Lower lobe of right lung (tissue), 2 donors: Measurements from ENCODE around the gene C19orf12. TPM values are rescaled to one million over a fixed set of nuclear protein-coding genes. Genes with fewer than 3 reads are reported as not detected.

ENCODE experiments used
- ATAC-seq, 2 donors: fragments of 200-7000 bp; cut with Tn5 transposase; one replicate each; pipeline ENCODE4 v1.9.1; 2020 to 2022; ENCODE audit warnings: mild to moderate bottlenecking in 2 of 2, moderate library complexity in 2 of 2
- DNase-seq: peaks from one replicate; pipeline ENCODE4 v3.0.0-alpha.2; 2020
- H3K27ac ChIP-seq: fragments of 200-600 bp; one replicate; pipeline ENCODE4 v1.8.0; 2022
- H3K27me3 ChIP-seq: fragments of 200-600 bp; one replicate; pipeline ENCODE4 v1.8.0; 2022; ENCODE audit warnings: low read depth
- H3K36me3 ChIP-seq: fragments of 200-600 bp; one replicate; pipeline ENCODE4 v1.8.0; 2022; ENCODE audit warnings: mild to moderate bottlenecking
- H3K4me1 ChIP-seq: fragments of 200-600 bp; one replicate; pipeline ENCODE4 v1.8.0; 2022
- H3K4me3 ChIP-seq: fragments of 200-600 bp; one replicate; pipeline ENCODE4 v1.8.0; 2022; ENCODE audit warnings: mild to moderate bottlenecking
- H3K9me3 ChIP-seq: fragments of 200-600 bp; one replicate; pipeline ENCODE4 v1.8.0; 2022
- CTCF ChIP-seq: fragments of 200-600 bp; IDR thresholded peaks from one replicate; pipeline ENCODE4 v1.8.0; 2022; ENCODE audit warnings: antibody characterized with exemption, mild to moderate bottlenecking
- intact Hi-C: fragments of 100-400 bp; cut with DNase I; formaldehyde crosslinking; loops from one replicate; pipeline ENCODE4 v1.11.0; 2022
- total RNA-seq: library from RNA; stranded (reverse); fragmentation: NEBNext Ultra II Directional; extraction: Animal tissue kit (Norgen Biotek cat#: 25700); gene quantifications from one replicate; pipeline ENCODE4 v1.2.1, GENCODE V29; 2021
- donor health status: DM: no; HTN: yes; CAD: no; lungs with severe emphysema.

C19orf12 gene
- total RNA-seq, 1 donor from 2014 or later: 19.2 TPM

GRCh38 chr19:29677001-29677817, 37.9 kb downstream of the C19orf12 start:
- no peak for DNase-seq
- Histone ChIP-seq H3K36me3 (peaks cover 43% of the 10 kb centered on the region), H3K27me3 (no peaks in the 10 kb centered on the region), H3K9me3 (no peaks in the 10 kb centered on the region), H3K4me1 (peaks cover 84% of the 10 kb centered on the region), H3K27ac (peak overlapping the region; percentile 68), H3K4me3 (no peak overlapping the region)
- no peak for ATAC-seq
- no peak for TF ChIP-seq CTCF
- intact Hi-C loops: no loop called here

- intact Hi-C loops: no loop called here
- peak; percentile 49 to 67 for ATAC-seq
- H3K4me3 ChIP-seq: no peak overlapping the region
- TF ChIP-seq CTCF: no peak
- no peaks in the 10 kb centered on the region for H3K27me3 ChIP-seq
- H3K27ac ChIP-seq: peak overlapping the region; percentile 68
- peaks cover 43% of the 10 kb centered on the region for H3K36me3 ChIP-seq
- no peaks in the 10 kb centered on the region for H3K9me3 ChIP-seq
- no peak for DNase-seq
- peaks cover 88% of the 10 kb centered on the region for H3K4me1 ChIP-seq
Measured at GRCh38 chr19:29676586-29676985, 38.5 kb downstream of the C19orf12 start.

GRCh38 chr19:29675650-29676186, 39.3 kb downstream of the C19orf12 start:
- DNase-seq (no peak), ATAC-seq (no peak)
- no peak overlapping the region for H3K4me3 ChIP-seq
- peaks cover 88% of the 10 kb centered on the region for H3K4me1 ChIP-seq
- intact Hi-C loops: no loop called here
- peak overlapping the region; percentile 68 for H3K27ac ChIP-seq
- TF ChIP-seq CTCF: no peak
- H3K27me3 ChIP-seq: no peaks in the 10 kb centered on the region
- H3K36me3 ChIP-seq: peaks cover 43% of the 10 kb centered on the region
- H3K9me3 ChIP-seq: no peaks in the 10 kb centered on the region

GRCh38 chr19:29675120-29675649, 39.9 kb downstream of the C19orf12 start:
- intact Hi-C loops: no loop called here
- Histone ChIP-seq H3K36me3 (peaks cover 43% of the 10 kb centered on the region), H3K4me3 (no peak overlapping the region), H3K9me3 (no peaks in the 10 kb centered on the region), H3K27me3 (no peaks in the 10 kb centered on the region), H3K4me1 (peaks cover 86% of the 10 kb centered on the region), H3K27ac (peak overlapping the region; percentile 68)
- no peak for DNase-seq
- no peak for TF ChIP-seq CTCF
- no peak for ATAC-seq

- H3K27me3 ChIP-seq: no peaks in the 10 kb centered on the region
- intact Hi-C loops: no loop called here
- no peak overlapping the region for H3K27ac ChIP-seq
- DNase-seq (no peak), ATAC-seq (no peak)
- TF ChIP-seq CTCF: no peak
- H3K4me3 ChIP-seq: no peak overlapping the region
- peaks cover 81% of the 10 kb centered on the region for H3K4me1 ChIP-seq
- peaks cover 43% of the 10 kb centered on the region for H3K36me3 ChIP-seq
- no peaks in the 10 kb centered on the region for H3K9me3 ChIP-seq
Measured at GRCh38 chr19:29674374-29675119, 40.5 kb downstream of the C19orf12 start.
